ENCODE data around the gene H2BK1.

The H2BK1 gene

GRCh38 chr7:151201751-151202150 is 8.5 kb downstream of the H2BK1 start:
- no peak for DNase-seq (ENCODE audit: low spot score)

GRCh38 chr7:151201344-151201743 is 8.9 kb downstream of the H2BK1 start:
- DNase-seq (ENCODE audit: low spot score): no peak

- no peak for DNase-seq (ENCODE audit: low spot score)
Measured at GRCh38 chr7:151198945-151199848, 11.1 kb downstream of the H2BK1 start.

GRCh38 chr7:151197932-151198331 is 12.4 kb downstream of the H2BK1 start:
- no peak for DNase-seq (ENCODE audit: low spot score)

- DNase-seq (ENCODE audit: low spot score): no peak
Measured at GRCh38 chr7:151195616-151196450, 14.5 kb downstream of the H2BK1 start.

- no peak for DNase-seq (ENCODE audit: low spot score)
Measured at GRCh38 chr7:151194188-151194587, 16.1 kb downstream of the H2BK1 start.

GRCh38 chr7:151193203-151193978 is 16.9 kb downstream of the H2BK1 start:
- no peak for DNase-seq (ENCODE audit: low spot score)

- DNase-seq (ENCODE audit: low spot score): no peak
Measured at GRCh38 chr7:151192002-151192539, 18.2 kb downstream of the H2BK1 start.

GRCh38 chr7:151191544-151191943 is 18.7 kb downstream of the H2BK1 start:
- DNase-seq (ENCODE audit: low spot score): no peak

GRCh38 chr7:151189038-151189437 is 21.2 kb downstream of the H2BK1 start:
- no peak for DNase-seq (ENCODE audit: low spot score)

GRCh38 chr7:151188252-151188542 is 22.1 kb downstream of the H2BK1 start:
- no peak for DNase-seq (ENCODE audit: low spot score)

- no peak for DNase-seq (ENCODE audit: low spot score)
Measured at GRCh38 chr7:151187409-151188251, 22.7 kb downstream of the H2BK1 start.

GRCh38 chr7:151186640-151187408 is 23.5 kb downstream of the H2BK1 start, which contains the start of gene ASB10:
ASB10 (minus strand) TSS chr7:151187250; CDS start chr7:151187130, 120 bp downstream.
- DNase-seq (ENCODE audit: low spot score): no peak

GRCh38 chr7:151185762-151186639 is 24.3 kb downstream of the H2BK1 start:
- DNase-seq (ENCODE audit: low spot score): no peak

- no peak for DNase-seq (ENCODE audit: low spot score)
Measured at GRCh38 chr7:151181011-151181431, 29.3 kb downstream of the H2BK1 start.

- no peak for DNase-seq (ENCODE audit: low spot score)
Measured at GRCh38 chr7:151179946-151180345, 30.3 kb downstream of the H2BK1 start.

- no peak for DNase-seq (ENCODE audit: low spot score)
Measured at GRCh38 chr7:151179287-151179860, 30.9 kb downstream of the H2BK1 start.

GRCh38 chr7:151178831-151179230 is 31.5 kb downstream of the H2BK1 start:
- no peak for DNase-seq (ENCODE audit: low spot score)

- DNase-seq (ENCODE audit: low spot score): no peak
Measured at GRCh38 chr7:151178236-151178635, 32.1 kb downstream of the H2BK1 start.
